ENCODE results near the gene PLXNC1.
"Not testable (repeated sequence)": the region's sequence is repeated elsewhere in the genome, so short reads cannot be mapped to it uniquely, and the experiment has no call there.

PLXNC1 gene

DNA sequence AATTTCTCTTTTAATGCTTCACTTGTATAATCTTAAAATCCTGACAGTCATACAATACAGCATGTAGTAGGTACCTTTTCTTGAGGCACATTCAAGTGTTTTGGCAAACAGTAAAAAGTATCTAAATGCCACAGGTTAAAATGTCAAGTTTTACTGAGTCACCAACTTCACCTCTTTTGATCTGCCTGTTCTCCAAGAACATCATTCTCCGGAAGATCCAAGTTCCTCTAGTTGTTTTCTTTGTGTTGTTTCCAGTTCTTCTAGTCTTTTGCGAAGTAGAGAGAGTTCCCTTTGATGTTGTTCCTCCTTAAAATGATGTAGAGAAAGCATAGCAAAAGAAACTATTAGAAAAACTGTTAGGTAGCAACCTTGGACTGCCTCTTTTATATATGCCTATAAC is 160.2 kb downstream of the PLXNC1 start:
- no peak for DNase-seq

DNA sequence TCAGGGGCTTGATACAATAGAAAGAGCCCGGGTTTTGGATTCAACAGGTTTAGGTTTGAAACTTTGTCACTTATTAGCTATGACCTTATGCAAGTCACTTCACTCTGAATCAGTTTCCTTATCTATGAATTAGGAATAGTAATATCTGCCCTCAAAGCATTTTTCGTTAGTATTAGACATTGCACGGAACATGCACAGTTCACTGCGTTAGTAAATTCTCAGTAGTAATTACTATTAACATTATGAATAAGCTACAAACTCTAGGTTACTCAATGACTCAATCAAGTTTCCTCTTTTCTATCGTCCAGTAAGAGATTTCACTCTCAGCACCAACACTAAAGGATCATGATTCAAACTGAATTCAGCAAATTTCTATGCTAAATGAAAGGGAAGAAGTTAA is 161.0 kb downstream of the PLXNC1 start:
- no peak for DNase-seq

DNA sequence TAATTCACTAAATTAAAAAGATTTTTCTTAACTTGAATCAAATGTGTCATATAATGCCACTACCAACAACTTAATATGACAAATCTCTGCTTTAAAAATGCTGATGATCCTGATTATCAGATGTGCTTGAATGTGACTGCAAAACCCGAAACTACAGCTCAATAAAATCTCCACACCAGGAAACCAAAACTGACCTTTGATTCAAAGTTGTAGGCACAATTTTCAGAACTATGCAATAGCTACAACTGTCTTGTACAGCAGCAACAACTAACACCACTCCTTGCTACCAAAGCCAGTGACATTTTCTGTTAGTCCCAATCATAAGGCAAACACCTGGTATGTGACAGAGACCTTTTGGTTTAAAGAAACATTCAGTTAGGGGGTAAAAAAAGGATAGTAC is 164.0 kb downstream of the PLXNC1 start:
- DNase-seq, result no peak

DNA sequence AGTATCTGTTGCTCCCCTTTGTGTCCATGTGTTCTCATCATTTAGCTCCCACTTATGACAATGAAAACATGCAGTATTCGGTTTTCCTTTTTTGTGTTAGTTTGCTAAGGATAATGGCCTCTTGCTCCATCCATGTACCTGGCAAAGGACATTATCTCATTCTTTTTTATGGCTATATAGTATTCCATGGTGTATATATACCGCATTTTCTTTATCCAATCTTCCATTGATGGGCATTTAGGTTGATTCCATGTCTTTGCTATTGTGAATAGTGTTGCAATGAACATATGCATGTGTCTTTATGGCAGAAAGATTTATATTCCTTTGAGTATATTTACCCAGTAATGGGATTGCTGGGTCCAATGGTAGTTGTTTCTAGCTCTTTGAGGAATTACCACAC is 168.2 kb downstream of the PLXNC1 start:
- DNase-seq, result not testable (repeated sequence)

DNA sequence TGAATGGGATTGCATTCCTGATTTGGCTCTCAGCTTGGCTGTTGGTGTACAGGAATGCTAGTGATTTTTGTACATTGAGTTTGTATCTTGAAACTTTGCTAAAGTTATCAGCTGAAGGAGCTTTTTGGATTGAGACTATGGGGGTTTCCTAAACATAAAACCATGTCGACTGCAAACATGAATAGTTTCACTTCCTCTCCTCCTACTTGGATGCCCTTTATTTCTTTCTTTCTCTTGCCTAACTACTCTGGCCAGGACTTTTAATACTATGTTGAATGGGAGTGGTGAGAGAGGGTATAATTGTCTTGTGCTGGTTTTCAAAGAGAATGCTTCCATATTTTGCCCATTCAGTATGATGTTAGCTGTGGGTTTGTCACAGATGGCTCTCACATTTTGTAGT is 169.8 kb downstream of the PLXNC1 start:
- no peak for DNase-seq

DNA sequence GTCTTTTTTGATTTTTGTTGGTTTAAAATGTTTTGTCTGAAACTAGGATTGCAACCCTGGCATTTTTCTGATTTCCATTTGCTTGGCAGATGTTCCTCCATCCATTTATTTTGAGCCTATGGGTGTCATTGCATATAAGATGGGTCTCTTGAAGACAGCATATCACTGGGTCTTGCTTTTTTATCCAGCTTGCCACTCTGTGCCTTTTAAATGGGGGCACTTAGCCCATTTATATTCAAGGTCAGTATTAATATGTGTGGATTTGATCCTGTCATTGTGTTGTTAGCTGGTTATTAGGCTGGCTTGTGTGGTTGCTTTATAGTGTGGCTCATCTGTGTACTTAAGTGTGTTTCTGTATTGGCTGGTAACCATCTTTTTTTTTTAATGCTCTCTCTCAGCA is 171.7 kb downstream of the PLXNC1 start:
- DNase-seq, result no peak

DNA sequence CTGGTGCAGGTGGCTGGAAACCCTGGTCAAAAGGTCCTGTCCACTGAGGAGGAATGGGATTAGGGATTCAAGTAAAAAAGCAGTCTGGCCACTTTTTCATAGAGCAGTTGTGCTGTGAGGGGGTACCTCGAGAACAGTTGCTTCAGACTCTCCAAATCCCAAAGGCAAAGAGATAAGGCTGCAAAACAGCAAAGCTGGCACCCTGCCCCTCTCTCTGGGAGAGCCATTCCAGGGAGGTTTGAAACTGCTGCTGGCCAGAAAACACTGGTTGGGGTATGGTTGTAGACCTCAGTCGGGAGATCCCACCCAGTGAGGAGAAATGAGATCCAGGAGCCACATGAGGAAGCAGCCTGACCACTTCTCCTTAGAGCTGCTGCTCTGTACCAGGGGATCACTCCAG is 174.0 kb downstream of the PLXNC1 start:
- DNase-seq, result no peak

DNA sequence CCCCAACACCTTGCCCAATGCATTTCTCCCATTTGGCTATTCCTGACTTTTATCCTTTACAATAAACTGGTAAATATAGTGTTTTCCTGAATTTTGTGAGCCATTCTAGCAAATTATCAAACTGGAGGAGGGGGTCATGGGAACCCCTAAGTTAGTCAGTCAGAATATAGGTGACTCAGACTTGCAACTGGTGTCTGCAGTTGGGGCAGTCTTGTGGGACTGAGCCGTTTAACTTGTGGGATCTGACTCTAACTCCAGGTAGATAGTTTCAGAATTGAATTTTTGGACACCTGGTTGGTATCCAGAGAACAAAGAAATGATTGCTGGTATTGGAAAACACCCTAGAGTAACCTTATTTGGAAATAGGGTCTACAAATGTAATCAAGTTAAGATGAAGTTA is 177.9 kb downstream of the PLXNC1 start:
- DNase-seq, result no peak

DNA sequence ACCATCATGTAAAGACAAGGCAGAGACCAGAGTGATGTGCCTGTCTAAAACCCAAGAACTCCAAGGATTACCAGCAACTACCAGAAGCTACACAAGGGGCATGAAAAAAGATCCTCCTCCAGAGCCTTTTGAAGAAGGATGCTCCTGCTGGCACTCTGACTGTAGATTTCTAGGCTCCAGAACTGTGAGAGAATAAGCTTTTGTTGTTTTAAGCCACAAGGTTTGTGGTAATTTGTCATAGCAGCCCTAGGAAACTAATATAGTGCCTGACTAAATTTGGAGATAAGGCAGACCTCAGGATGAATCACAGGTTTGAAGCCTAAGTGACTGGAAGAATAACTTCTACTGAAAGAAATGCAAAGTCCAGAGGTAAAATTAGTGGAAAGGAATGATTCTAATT is 178.3 kb downstream of the PLXNC1 start:
- DNase-seq, result no peak

DNA sequence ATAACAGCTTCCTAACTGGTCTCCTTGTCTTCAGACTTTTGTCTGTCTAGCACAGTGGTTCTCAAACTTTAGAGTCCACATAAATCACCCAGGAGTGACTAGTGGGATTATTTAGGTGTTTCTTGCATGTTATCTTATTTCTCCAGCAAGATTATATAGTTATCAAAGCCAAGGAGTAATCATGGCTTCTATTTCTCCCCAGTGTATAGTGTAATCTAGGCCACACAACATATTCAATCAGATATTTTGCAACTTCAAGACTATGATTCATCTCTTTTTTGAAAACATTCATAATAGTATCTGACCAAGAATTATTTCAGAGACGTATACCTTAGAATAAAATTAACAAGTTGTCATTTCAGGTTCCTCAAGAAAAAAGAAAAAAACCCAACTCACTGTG is 179.4 kb downstream of the PLXNC1 start:
- no peak for DNase-seq

DNA sequence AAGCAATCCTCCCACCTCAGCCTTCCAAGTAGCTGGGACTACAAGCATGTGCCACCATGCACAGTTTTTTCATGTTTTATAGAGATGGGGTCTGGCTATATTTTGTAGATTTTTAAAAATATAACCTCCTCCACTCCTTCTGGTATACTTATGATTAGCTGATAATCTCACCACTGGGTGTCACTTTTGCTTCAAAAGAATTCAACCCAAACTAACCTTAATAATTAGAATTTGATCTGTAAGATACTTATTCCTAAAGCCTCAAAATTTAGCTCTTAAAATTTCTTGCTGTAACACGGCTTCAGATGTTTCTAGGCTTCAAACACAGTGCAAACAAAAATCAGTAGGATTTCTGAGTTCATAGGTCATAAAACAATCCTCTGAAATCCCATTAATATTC is 181.0 kb downstream of the PLXNC1 start:
- no peak for DNase-seq

DNA sequence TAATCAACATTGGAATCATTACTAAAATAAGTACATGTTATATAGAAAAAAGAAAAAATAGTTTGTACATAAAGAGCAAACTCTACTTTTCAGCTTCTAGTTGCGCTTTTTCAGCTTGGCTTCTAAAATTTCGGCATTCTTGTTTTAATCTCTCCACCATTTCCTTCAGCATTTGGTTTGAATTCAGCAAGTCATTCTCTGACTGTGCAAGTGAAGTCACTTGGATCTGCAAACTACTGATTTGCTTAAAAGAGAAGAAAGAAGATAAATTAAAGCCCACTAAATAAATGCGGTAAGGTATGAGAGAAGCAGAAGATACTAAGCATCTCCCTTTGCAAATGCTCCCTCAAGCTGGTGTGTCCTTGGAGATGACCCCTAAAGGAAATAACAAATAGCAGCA is 185.0 kb downstream of the PLXNC1 start:
- no peak for DNase-seq

DNA sequence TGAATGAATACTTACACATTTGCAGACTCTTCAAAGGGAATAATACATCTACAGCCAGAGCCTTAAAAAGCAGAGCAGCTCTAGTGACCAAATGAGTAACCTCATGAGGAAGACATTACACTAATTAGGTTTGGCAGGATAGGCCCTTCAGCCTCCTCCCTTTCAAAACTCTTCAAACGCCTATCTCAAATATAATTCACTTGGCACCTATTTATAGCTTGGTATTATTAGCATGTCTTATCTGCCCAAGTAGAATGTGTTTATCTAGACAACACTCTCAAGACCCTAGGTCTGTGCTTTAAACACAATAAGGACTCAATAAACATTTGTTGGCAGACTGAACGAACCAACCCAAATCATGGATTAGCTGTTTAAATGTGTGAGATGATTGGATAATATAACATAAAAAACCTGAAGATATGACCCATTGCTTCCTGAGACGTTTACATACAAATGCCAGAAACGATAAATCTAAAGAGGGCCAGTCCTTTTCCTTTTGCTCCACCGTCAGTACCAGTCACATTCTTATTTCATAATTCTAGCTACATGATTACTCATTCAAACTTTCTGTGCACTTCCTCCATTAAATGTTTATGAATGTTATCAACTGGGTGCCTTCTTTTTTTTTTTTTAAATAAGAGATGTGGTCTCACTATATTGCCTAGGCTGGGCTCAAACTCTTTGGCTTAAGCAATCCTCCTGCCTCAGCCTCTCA is 188.0 kb downstream of the PLXNC1 start:
- DNase-seq, result no peak

DNA sequence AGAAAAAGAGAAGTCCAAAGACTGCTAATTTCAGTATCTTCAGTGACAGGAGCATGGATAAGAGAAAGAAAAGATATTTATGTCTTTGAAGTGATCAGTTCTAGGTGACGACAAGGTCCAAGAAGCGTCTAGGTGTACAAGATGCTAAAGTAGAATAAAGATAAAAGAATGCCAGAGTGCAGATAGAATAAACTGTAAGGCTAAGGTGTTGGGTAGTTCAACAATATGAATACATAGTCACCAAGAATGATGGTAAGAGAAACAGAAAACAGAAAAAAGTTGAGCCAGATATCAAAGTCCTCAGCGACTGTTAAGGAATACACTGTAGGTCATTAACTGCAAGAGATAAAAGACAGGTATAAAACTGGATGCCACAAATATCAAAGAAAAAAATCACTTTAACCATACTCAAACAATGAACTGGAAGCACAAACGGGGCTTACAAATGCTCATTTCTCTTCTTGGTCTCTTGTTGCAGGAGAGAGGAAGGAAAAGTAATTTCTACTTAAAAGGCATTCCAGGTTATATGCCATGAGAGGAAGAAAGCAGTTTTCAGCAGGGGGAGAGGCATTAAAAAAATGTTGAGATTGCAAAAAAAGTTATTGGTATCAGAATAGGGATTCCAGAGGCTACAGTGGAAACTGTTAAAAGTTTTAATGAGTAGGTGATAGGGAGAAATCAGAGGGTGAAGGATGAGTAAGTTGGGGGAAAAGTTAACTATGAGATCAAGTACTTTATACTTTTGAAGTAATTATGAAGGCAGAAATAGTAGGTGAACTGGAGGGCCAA is 189.8 kb downstream of the PLXNC1 start:
- DNase-seq, result no peak

DNA sequence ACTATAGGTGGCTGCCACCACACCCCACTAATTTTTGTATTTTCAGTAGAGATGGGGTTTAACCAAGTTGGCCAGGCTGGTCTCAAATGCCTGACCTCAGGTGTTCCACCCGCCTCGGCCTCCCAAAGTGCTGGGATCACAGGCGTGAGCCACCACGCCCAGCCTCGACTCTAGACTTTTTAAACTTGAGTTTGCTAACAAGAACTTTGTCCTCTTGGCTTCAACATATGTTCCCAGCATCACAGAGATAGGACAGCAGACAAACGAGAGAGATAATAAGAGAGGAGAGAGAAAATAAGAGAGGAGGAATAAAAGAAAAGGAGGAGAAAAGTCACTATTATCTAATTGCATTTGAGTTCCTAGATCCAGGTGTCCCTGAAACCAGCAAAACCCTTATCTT is 192.2 kb downstream of the PLXNC1 start:
- no peak for DNase-seq

DNA sequence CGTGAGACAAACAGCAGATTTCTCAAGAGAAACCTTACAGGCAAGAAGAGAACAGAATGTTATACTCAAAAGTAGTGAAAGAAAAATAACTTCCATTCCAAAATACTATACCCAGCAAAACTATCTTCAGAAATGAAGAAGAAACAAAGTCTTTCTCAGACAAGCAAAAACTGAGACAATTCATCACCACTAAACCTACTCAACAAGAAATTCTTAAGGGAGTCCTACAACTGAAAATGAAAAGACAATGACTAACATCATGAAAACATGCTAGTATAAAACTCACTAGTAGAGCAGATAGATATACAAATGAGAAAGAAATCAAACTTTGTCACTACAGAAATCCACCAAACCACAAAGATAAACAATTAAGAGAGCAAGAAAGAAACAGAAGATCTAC is 204.8 kb downstream of the PLXNC1 start:
- no peak for DNase-seq

Measured in stimulated activated CD8-positive, alpha-beta memory T cell treated with anti-CD3 and anti-CD28 coated beads, Interleukin-4, amount 100 ng/mL, for 48 hours (primary cell).